PC-9 (cell line): Measurements from ENCODE around the gene CDH24.

Experiments
- CTCF ChIP-seq: fragments of 200-600 bp; sonication (generic); conservative IDR thresholded peaks from 2 replicates; pipeline ENCODE4 v1.6.1; 2017; ENCODE audit warnings: mixed run types, antibody characterized with exemption, mild to moderate bottlenecking, moderate library complexity
- EZH2 ChIP-seq: fragments of 200-600 bp; sonication (generic); IDR thresholded peaks from 2 replicates; pipeline ENCODE4 v1.8.0; 2017; ENCODE audit warnings: antibody characterized with exemption, low read depth

GRCh38 chr14:23056956-23057756 is at the start of gene CDH24:
- TF ChIP-seq CTCF = no peak
- TF ChIP-seq EZH2 = no peak
